Hematopoietic multipotent progenitor cell treated with erythropoietin and hydrocortisone succinate and interleukin-3 and kit ligand, for 15 days (in vitro differentiated cells): ENCODE results near the gene KANK2.
"Not testable (repeated sequence)": the region's sequence is repeated elsewhere in the genome, so short reads cannot be mapped to it uniquely, and the experiment has no call there.

ENCODE experiments used
- DNase-seq: peaks from one replicate; pipeline ENCODE4 v3.0.0-alpha.2; 2015; ENCODE audit warnings: low spot score

Gene KANK2

DNA sequence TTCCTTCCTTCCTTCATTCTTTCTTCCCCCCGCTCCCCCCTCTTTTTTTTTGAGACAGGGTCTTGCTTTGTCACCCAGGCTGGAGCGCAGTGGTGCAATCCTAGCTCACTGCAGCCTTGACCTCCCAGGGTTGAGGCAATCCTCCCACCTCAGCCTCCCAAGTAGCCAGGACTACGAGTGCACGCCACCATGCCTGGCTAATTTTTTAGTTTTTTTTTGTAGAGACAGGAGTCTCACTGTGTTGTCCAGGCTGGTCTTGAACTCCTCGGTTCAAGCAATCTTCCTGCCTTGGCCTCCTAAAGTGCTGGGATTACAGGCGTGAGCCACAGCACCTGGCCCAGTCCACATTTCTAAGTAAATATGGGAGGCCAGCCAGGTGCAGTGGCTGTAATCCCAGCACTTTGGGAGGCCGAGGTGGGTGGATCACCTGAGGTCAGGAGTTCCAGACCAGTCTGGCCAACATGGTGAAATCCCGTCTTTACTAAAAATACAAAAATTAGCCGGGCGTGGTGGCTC is 57.3 kb downstream of the KANK2 start:
- not testable (repeated sequence) for DNase-seq

DNA sequence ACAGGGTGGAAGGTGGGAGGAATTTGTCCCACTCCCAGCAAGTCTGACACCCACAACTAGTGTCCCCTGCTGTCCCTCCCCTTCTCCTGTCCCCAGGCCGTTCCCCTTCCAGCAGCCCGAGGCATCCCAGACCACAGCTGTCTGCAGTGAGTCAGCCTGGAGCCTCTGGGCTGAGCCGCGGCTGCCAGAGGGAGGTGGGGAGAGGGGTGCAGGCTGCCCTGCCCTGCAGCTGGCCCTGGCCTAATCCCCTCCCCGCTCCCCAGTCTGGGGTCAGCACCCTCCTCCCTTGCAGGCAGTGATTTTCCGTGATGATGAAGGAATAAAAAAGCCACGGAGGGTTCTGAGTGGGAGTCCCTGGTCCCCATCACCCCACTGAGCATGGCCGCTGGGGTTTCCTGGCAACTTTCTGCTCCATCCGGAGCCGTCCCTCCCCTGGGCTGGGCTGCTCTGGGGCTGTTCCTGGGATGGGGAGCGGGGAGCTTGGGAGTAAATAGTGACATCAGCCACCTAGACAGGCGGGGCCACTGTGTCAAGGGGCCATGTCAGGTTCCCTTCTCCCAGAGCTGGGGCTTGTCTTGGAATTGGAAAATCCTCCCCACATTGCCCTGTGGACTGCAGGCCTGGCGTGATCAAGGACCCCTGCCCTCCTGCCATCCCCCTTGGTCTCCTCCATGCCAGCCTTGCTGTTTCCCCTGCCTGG is 58.6 kb downstream of the KANK2 start:
- DNase-seq: no peak

DNA sequence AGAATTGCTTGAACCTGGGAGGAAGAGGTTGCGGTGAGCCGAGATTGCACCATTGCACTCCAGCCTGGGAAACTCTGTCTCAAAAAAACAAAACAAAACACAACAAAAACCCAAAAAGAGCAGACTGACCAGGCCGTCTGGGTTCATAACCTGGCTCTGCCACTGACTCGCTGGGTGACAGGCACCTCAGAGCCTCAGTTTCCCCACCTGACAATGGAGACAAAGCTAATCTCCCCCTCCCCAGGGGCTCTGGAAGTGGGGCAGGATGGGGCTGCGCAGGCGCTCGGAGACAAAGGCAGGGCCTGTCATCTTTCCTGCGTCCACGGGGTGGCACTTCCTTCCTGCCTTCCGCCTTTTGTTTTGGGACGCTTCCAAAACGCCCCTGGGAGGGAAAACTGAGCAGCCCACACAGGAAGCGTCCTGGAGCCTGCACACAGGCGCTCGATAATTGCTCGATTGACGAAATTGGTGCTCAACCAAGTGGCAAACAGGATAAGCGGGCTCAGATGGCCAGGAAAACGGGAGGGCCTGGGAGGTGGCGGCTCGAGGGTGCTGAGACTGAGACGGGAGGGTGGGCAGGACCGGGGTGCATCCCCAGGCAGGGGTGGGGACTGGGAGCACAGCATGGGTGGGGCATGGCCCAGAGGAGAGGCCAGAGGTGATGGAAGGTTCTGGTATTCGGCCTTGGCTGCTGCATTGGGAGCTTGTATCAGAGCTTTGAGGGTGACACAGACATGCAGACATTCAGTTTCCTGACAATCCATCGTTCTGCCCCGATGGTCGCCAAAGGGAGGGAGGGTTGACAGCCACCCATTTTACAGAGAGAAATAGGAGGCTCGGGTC is 59.6 kb downstream of the KANK2 start:
- DNase-seq: peak; percentile 68

DNA sequence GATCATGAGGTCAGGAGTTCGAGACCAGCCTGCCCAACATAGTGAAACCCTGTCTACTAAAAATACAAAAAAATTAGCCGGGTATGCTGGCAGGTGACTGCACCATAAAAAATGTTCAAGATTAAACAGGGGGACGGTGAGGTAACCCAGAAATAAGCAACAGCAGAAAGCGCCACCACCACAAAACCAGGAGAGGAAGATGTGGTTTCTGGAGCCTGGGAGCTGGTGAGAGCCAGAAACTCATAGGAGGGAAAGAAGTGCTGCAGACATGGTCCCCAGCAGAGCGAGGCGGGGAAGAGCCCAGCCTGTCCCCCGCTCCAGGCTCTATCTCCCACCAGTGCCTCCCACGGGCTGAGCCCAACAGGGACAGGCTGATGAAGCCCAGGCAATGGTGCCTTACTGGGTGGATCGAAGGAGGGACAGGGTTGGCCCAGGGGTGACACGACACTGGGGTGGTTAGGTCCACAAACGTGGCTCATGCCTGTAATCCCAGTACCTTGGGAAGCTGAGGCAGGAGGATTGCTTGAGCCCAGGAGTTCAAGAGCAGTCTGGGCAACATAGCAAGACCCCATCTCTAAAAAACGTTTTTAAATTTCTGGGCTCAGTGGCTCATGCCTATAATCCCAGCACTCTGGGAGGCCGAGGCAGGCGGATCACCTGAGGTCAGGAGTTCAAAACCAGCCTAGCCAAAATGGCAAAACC is 60.8 kb downstream of the KANK2 start:
- DNase-seq: no peak

DNA sequence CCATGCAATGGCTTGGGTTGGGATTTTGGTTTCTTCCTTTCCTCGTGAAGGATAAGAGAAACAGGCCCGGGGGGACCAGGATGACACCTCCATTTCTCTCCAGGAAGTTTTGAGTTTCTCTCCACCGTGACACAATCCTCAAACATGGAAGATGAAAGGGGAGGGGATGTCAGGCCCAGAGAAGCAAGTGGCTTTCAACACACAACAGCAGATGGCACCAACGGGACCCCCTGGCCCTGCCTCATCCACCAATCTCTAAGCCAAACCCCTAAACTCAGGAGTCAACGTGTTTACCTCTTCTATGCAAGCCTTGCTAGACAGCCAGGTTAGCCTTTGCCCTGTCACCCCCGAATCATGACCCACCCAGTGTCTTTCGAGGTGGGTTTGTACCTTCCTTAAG is 65.9 kb downstream of the KANK2 start:
- DNase-seq: no peak

DNA sequence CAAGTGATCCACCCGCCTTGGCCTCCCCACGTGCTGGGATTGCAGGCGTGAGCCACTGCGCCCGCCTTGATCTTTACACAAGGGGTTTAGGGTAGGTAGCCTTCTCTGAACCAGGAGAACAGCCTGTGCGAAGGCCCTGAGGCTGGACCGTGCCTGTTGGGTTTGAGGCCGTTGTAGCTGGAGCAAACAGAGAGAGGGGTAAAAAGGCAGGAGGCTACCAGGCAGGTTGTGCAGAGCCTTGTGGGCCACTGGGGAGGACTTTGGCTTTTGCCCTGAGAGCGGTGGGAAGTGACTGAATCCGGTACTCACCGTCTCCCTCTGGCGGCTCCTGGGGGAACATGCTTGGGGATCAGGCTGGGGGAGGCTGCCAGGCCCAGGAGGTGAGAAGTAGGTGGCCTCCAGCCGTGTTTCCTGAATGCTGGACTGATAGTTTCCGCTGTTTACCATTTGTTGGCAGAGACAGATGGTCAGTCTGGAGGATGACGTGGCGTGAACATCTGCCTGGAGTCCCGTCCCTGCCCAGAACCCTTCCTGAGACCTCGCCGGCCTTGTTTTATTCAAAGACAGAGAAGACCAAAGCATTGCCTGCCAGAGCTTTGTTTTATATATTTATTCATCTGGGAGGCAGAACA is 66.4 kb downstream of the KANK2 start:
- DNase-seq: peak; percentile 80

DNA sequence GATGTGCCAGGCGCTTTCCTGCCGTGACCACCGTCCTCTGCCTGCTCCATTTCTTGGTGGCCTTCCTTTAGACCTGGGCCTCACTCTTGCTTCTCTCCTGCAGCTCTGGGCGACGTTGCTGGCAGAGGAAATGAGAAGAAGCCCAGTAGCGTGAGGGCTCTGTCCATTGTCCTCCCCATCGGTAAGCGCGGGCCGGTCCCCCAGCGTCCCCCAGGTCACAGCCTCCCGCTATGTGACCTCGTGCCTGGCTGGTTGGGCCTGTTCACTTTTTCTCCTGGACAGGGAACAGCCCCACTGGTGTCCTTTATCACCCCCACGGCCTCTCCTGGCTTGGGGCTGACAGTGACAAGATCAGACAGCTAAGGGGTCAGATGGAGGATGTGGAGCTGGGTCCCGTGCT is 69.4 kb downstream of the KANK2 start:
- DNase-seq: no peak

DNA sequence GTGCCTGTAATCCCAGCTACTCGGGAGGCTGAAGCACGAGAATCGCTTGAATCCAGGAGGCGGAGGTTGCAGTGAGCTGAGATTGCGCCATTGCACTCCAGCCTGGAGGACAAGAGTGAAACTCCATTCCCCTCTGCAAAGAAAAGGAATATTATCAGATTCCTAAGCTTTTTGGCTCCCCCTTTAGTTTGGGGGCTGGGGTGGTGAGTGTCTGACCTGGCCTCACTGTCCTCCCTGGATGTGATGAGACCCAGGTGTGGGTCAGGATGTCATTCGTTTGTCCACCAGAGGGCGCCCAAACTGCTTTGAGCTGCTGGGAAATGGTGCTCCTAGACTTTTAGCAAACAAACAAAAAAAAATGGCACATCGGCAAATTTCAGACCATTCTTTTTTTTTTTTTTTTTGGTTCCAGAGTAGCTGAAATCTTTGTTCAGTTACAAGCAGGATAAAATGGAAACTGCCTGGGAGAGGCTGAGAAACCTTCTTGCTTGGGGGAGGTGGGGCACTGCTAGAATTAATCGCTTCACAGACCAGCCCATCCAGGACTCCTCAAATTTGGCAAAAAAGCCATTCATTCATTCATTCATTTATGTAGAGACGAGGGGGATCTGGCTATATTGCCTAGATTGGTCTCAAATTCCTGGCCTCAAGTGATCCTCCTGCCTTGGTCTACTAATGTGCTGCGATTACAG is 71.2 kb downstream of the KANK2 start:
- peak; percentile 84 for DNase-seq

DNA sequence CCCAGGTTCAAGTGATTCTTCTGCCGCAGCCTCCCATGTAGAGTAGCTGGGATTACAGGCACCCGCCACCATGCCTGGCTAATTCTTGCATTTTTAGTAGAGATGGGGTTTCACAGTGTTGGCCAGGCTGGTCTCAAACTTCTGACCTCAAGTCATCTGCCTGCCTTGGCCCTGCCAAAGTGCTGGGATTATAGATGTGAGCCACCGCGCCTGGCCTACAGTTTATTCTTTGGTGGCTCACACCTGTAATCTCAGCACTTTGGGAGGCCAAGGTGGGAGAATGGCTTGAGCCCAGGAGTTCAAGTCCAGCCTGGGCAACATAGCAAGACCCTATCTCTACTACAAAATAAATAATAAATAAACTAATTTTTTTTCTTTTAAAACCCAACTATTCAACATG is 73.2 kb downstream of the KANK2 start:
- DNase-seq: not testable (repeated sequence)

DNA sequence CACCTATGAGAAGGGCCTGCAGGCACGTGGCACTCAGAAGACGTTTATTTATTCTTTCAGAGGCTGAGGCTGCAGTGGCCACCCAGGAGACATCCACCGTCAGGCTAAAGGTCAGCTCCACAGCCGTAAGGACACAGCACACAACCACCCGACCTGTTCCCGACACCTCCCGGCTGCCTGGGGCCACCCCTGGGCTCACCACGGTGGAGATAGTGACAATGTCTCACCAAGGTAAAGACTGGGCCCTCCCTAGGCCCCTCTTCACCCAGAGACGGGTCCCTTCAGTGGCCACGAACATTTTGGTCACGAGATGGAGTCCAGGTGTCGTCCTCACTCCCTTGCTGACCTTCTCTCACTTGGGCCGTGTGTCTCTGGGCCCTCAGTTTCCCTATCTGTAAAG is 74.2 kb downstream of the KANK2 start:
- DNase-seq: no peak

DNA sequence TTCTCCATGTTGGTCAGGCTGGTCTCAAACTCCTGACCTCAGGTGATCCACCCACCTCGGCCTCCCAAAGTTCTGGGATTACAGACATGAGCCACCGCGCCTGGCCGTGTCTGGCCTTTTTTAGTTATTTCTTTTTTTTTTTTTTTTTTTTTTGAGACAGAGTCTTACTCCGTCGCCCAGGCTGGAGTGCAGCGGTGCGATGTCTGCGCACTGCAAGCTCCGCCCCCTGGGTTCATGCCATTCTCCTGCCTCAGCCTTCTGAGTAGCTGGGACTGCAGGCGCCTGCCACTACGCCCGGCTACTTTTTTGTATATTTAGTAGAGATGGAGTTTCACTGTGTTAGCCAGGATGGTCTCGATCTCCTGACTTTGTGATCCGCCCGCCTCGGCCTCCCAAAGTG is 75.4 kb downstream of the KANK2 start:
- DNase-seq: not testable (repeated sequence)

DNA sequence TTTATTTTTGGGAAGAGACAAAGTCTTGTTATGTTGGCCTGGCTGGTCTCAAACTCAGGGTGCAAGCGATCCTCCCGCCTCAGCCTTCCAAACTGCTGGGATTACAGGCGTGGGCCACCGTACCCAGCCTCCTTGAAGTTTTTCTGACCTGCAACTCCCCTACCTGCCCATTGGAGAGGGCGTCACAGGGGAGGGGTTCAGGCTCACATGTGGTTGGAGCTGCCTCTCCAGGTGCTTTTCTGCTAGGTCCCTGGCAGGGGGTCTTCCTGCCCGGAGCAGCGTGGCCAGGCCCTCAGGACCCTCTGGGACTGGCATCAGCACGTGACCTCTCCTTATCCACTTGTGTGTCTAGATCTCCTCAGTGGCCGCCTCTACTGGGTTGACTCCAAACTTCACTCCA is 80.8 kb downstream of the KANK2 start:
- no peak for DNase-seq

DNA sequence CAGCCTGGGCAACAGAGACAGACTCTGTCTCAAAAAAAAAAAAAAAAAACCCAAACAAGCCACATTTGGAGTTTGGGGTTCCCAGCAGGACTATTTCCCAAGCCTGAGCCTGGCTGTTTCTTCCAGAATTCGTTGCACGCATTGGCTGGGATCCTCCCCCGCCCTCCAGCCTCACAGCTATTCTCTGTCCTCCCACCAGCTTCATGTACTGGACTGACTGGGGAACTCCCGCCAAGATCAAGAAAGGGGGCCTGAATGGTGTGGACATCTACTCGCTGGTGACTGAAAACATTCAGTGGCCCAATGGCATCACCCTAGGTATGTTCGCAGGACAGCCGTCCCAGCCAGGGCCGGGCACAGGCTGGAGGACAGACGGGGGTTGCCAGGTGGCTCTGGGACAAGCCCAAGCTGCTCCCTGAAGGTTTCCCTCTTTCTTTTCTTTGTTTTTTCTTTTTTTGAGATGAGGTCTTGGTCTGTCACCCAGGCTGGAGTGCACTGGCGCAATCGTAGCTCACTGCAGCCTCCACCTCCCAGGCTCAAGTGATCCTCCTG is 81.4 kb downstream of the KANK2 start:
- no peak for DNase-seq

DNA sequence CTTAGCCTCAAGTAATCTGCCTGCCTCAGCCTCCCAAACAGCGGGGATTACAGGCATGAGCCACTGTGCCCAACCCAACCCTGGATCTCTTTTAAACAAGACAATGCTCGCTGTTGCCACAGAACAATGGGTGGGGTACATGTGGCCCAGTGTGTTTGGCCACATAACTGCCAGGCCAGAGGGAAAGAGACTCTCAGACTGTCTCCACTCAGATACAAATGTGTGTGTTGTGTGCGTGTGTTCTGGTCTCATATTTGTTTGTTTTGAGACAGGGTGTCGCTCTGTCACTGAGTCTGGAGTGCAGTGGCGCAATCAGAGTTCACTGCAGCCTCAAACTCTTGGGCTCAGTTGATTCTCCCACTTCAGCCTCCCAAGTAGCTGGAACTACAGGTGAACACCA is 82.3 kb downstream of the KANK2 start:
- DNase-seq: no peak
